ENCODE data around the gene WFDC8. TPM values are rescaled to one million over a fixed set of nuclear protein-coding genes. Genes with fewer than 3 reads are reported as not detected.

The WFDC8 gene
- total RNA-seq, 1 experiment from 2014 or later: not detected

GRCh38 chr20:45545351-45545750 lies 33.7 kb downstream of the WFDC8 start:
- H2AFZ ChIP-seq (ENCODE audit: low read length): no peak overlapping the region
- H3K9me3 Mint-ChIP-seq: peaks cover 0 to 5% of the 10 kb centered on the region in 2 experiments; a peak in 2 of 5 replicates

More at GRCh38 chr20:45545351-45545750, 33.7 kb downstream of the WFDC8 start:
- H2BK20ac ChIP-seq (ENCODE audit: low read depth, low read length, poor library complexity, severe bottlenecking): no peak overlapping the region
- H3K9me3 ChIP-seq (ENCODE audit: control insufficient read depth, low read depth, low read length): no peaks in the 10 kb centered on the region
- no peak overlapping the region for H3T11ph ChIP-seq (ENCODE audit: low read length)
- no peak overlapping the region for H3K56ac ChIP-seq (ENCODE audit: insufficient read length, low read depth, low read length)
- no peak overlapping the region for H4K5ac ChIP-seq (ENCODE audit: insufficient read length, low read depth, low read length)
- H3K4me3 Mint-ChIP-seq: no peak overlapping the region
- no peaks in the 10 kb centered on the region for H4K20me1 ChIP-seq (ENCODE audit: control insufficient read depth, insufficient read depth, insufficient read length)
- H3K27me3 ChIP-seq (ENCODE audit: insufficient read depth, low read length): no peaks in the 10 kb centered on the region
- no peak overlapping the region for H3K4ac ChIP-seq (ENCODE audit: low read depth, low read length)
- no peak overlapping the region for H2BK12ac ChIP-seq (ENCODE audit: insufficient read length, low read depth, low read length)
- WGBS (ENCODE audit: extremely low coverage, insufficient read length, low lambda C conversion rate): no CpG with 5 or more reads among the region's 3 CpGs
- peaks cover 2% of the 10 kb centered on the region for H3K27me3 Mint-ChIP-seq (ENCODE audit: low read depth)
- no peak overlapping the region for H2AK5ac ChIP-seq (ENCODE audit: insufficient read length, low read length)
- no peaks in the 10 kb centered on the region for H3K23me2 ChIP-seq (ENCODE audit: insufficient read length, low read depth, low read length, poor library complexity, severe bottlenecking)
- no peak overlapping the region for H2BK5ac ChIP-seq (ENCODE audit: insufficient read length, low read length)
- no peak overlapping the region for H4K91ac ChIP-seq (ENCODE audit: insufficient read length, low read depth, low read length)
- DNase-seq: no peak
- H3K14ac ChIP-seq (ENCODE audit: insufficient read depth, low read length): no peak overlapping the region
- H3K79me2 ChIP-seq (ENCODE audit: insufficient read depth, low read length): no peaks in the 10 kb centered on the region
- no peaks in the 10 kb centered on the region for H3K79me1 ChIP-seq (ENCODE audit: insufficient read depth, low read depth, low read length, poor library complexity, severe bottlenecking)
- no peak overlapping the region for H3K23ac ChIP-seq (ENCODE audit: insufficient read length, low read depth, low read length)
- no peak overlapping the region for H3K4me2 ChIP-seq (ENCODE audit: insufficient read depth, insufficient read length, low read length)
- no peak overlapping the region for H2BK15ac ChIP-seq (ENCODE audit: low read depth, low read length)
- 0 out of 7 replicates have a peak, but pooled peaks cover 0 to 2% (median 0%) of the 10 kb centered on the region in 3 experiments for H3K36me3 Mint-ChIP-seq (ENCODE audit: insufficient read depth in 1 of 3, low read depth in 3 of 3)
- H3K27ac Mint-ChIP-seq: no peak overlapping the region
- no peak overlapping the region for H2BK120ac ChIP-seq (ENCODE audit: low read depth, low read length, poor library complexity, severe bottlenecking)
- no peak overlapping the region for H3K18ac ChIP-seq (ENCODE audit: insufficient read length, low read depth, low read length)
- no peak overlapping the region for H3K9ac ChIP-seq (ENCODE audit: extremely low read depth, insufficient read length, low read length)
- H3K27ac ChIP-seq (ENCODE audit: insufficient read length, low read depth, low read length): no peak overlapping the region
- no peak for TF ChIP-seq CTCF (conservative IDR thresholded peaks at IDR 0.05)
- no peaks in the 10 kb centered on the region for H3K4me1 ChIP-seq (ENCODE audit: insufficient read depth, low read length)
- peaks cover 2 to 8% of the 10 kb centered on the region in 2 experiments; a peak in 2 of 4 replicates for H3K4me1 Mint-ChIP-seq
- no peak overlapping the region for H4K8ac ChIP-seq (replicated peaks; ENCODE audit: insufficient read length, low read depth, low read length)

Data from H9 (cell line).